Cardiac septum (tissue), 1 donor: ENCODE data around the gene OTX1. TPM values are rescaled to one million over a fixed set of nuclear protein-coding genes. Genes with fewer than 3 reads are reported as not detected.
"Not testable (repeated sequence)": the region's sequence is repeated elsewhere in the genome, so short reads cannot be mapped to it uniquely, and the experiment has no call there.

Experiments
- DNase-seq: peaks from one replicate; pipeline ENCODE4 v3.0.0-alpha.2; 2020; ENCODE audit warnings: low spot score
- intact Hi-C: fragments of 100-400 bp; cut with DNase I; formaldehyde crosslinking; loops from one replicate; pipeline ENCODE4 v1.14.0; 2022
- long read RNA-seq: library from polyadenylated mRNA; unstranded; transcript quantifications from one replicate; pipeline ENCODE4 v2.0.0, GENCODE V29; 2021
- total RNA-seq: library from RNA; stranded (reverse); fragmentation: NEBNext Ultra II Directional; extraction: Animal tissue kit (Norgen Biotek cat#: 25700); gene quantifications from one replicate; pipeline ENCODE4 v1.2.1, GENCODE V29; 2021
- donor health status: DM: no; HTN: no; CAD: no.

Gene OTX1
- not detected for total RNA-seq
- long read RNA-seq: 0 reads

- intact Hi-C loops: no loop called here
- DNase-seq: no peak
Measured at GRCh38 chr2:63050334-63051041, at the start of gene OTX1. Gene OTX1 (plus strand): TSS chr2:63050830. CDS start chr2:63052991, 2,161 bp downstream.

GRCh38 chr2:63001576-63001975 lies 49.1 kb upstream of the OTX1 start:
- DNase-seq: no peak
- intact Hi-C loops: no loop called here

- no peak for DNase-seq
- intact Hi-C loops: no loop called here
Measured at GRCh38 chr2:63003351-63003750, 47.3 kb upstream of the OTX1 start.

- DNase-seq: no peak
- intact Hi-C loops: no loop called here
Measured at GRCh38 chr2:63007813-63008458, 42.7 kb upstream of the OTX1 start.

- intact Hi-C loops: no loop called here
- no peak for DNase-seq
Measured at GRCh38 chr2:63008838-63009237, 41.8 kb upstream of the OTX1 start.

- no peak for DNase-seq
- intact Hi-C loops: no loop called here
Measured at GRCh38 chr2:63009490-63009889, 41.1 kb upstream of the OTX1 start.

- no peak for DNase-seq
- intact Hi-C loops: no loop called here
Measured at GRCh38 chr2:63012541-63012940, 38.1 kb upstream of the OTX1 start.

GRCh38 chr2:63013438-63013837 lies 37.2 kb upstream of the OTX1 start:
- intact Hi-C loops: no loop called here
- no peak for DNase-seq

- intact Hi-C loops: no loop called here
- no peak for DNase-seq
Measured at GRCh38 chr2:63015389-63015788, 35.2 kb upstream of the OTX1 start.

GRCh38 chr2:63018439-63018838 lies 32.2 kb upstream of the OTX1 start:
- DNase-seq: no peak
- intact Hi-C loops: no loop called here

- DNase-seq: not testable (repeated sequence)
- intact Hi-C loops: loop anchor here (5.0 kb wide), 1 partner anchor 232 kb away; no protein-coding TSS in a partner anchor
Measured at GRCh38 chr2:63019686-63020085, 30.9 kb upstream of the OTX1 start.

GRCh38 chr2:63023444-63023843 lies 27.2 kb upstream of the OTX1 start:
- intact Hi-C loops: loop anchor here (5.0 kb wide), 1 partner anchor 236 kb away; no protein-coding TSS in a partner anchor
- no peak for DNase-seq

GRCh38 chr2:63027220-63027619 lies 23.4 kb upstream of the OTX1 start:
- intact Hi-C loops: no loop called here
- DNase-seq: no peak

GRCh38 chr2:63029058-63029457 lies 21.6 kb upstream of the OTX1 start:
- intact Hi-C loops: no loop called here
- no peak for DNase-seq

- no peak for DNase-seq
- intact Hi-C loops: no loop called here
Measured at GRCh38 chr2:63034526-63034925, 16.1 kb upstream of the OTX1 start.

- intact Hi-C loops: no loop called here
- DNase-seq: no peak
Measured at GRCh38 chr2:63035169-63035568, 15.5 kb upstream of the OTX1 start.

- intact Hi-C loops: no loop called here
- DNase-seq: no peak
Measured at GRCh38 chr2:63035660-63036059, 15.0 kb upstream of the OTX1 start.

GRCh38 chr2:63038034-63038433 lies 12.6 kb upstream of the OTX1 start:
- intact Hi-C loops: no loop called here
- DNase-seq: no peak

GRCh38 chr2:63040586-63040985 lies 10.0 kb upstream of the OTX1 start:
- intact Hi-C loops: no loop called here
- DNase-seq: no peak

- DNase-seq: no peak
- intact Hi-C loops: no loop called here
Measured at GRCh38 chr2:63041592-63041991, 9.0 kb upstream of the OTX1 start.
